Raji (cell line): ENCODE results near the gene AURKAIP1.

Source experiments
- POLR2A ChIP-seq: IDR thresholded peaks from 2 replicates; pipeline ENCODE4 v1.6.1; 2011; ENCODE audit warnings: low read depth, low read length, control low read depth; ENCODE audit not compliant: insufficient read depth

The AURKAIP1 gene

DNA sequence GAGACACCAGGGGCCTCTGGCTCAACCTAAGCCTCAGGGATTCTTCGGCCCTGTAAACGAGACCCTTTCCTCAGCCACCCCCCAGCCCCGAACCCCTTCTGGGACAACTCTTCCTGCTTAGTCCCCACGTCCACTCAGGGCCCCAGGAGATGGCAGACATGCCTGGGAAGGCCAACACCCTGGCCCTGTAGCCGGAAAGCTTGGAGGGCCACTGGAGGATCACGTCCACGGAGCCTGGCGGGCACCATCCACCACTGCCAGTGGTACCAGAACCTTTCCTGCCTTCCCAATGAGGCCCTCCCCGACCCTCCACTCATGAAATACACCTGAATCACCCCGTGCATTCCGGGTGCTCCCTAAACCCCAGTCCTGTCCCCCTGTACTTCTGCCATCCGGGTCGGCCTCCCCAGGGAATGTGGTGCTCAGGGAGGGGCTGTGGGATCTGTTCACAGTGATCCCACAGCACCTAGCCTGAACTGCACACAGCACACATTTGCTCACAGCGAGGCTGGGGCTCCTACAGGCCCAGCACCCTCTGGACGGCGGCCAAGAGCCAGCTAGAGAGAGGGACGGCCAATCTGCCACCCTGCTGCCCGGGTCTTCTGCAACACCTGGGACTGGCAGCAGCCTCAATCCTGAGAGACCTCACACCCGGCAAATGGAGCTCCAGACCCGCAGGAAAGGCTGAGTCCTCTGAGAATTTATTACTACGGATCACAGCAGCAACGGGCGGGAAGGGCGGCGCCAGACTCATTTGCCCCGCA is 1.8 kb downstream of the AURKAIP1 start:
- no peak for TF ChIP-seq POLR2A

DNA sequence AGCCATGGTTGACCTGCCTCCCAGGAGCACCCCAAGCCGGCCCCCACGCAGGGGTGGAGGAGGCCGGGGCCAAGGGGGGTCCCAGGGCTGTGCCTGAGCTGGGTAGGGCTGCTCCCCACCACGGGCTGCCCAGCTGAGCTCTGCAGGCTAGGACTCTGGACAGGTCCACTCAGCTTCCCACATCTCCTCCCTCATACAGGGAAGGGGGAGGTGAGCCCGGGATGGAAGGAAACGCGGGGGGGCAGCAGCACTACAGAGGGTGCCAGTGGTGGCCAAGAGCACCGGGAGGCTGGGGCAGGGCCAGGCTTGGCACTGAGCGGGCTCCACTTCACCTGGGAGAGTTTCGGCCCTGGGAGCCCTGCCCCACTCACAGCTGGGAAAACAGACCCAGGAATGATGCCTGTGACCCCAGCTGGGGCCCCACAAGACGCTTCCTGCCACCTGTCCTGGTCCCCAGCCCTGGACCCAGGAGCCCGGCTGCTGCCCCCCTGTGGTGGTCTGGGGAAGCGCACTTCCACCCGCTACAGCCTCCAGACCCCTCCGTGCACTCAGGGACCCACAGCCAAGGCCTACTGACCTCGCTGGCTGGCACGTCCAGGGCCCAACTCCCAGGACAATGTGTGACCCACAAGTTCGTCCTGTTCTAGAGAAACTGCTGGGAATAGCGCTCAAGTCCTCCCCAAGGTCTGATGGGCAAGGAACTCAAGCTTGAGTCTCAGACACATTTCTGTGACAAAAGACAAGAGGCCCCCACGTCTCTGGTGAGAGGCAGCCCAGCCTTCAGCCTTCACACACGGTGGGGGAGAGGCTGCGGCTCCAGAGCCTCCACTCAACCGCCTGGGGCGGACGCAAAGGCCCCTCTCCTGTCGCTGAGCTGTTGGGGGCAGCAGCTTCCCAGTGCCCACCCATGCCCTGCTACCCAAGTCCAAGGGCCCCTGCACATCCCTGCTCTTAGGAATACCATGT is 3.0 kb downstream of the AURKAIP1 start:
- TF ChIP-seq POLR2A: no peak

DNA sequence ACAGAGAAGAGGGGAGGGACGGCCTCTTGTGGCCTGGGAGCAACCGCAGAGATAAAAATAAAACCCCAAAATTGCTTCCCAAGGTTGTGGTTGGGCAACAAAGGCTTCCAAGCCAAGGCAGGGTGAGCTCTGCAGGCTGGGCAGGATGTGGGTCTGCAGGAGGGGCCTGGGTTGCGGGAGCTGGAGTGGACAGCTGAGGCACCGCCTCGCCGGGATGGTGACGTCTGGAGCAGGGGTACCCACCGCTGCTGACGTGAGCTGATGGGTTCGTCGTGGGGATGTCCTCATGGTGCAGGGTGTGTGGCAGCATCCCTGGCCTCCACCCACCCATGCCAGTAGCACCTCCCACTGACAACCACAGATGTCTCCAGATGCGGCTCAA is 3.7 kb downstream of the AURKAIP1 start:
- TF ChIP-seq POLR2A: no peak

DNA sequence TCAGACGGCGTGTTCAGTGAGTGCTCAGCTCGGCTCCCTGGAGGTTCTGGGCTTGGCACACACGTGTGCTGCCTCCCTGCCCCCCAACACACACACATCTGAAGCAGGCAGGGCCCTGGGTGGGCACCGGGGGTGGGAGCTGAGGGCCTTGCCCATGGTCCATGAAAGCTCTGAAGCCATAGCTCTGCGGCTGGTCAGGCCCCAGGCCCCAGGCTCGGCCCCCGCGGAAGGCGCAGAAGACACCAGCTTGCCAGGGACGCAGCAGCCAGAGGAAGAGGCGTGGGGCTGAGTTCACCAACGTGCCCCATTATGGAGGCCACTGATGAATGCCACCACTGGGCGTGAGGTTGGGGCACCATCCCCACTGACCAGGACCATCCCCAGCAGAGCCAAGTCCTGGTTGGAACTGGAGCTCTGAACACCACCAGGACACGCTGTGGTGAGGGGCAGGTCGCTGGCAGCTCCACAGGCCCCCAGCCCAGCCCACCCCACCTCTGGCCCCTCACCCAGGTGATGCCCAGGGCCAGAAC is 4.2 kb downstream of the AURKAIP1 start:
- no peak for TF ChIP-seq POLR2A

DNA sequence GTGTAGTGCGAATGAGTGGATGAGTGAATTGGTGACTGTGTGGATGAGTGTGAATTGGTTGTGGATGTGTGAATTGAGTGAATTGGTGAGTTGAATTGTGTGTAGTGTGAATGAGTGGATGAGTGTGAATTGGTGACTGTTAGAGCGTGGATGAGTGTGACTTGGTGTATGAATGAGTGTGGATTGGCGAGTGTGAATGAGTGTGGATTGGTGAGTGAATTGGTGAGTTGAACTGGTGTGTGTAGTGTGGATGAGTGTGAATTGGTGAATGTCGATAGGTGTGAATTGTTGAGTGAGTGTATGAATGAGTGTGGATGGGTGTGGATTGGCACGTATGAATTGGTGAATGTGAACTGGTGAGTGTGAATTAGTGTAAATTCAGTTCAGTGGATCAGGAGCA is 7.7 kb downstream of the AURKAIP1 start:
- TF ChIP-seq POLR2A: no peak

DNA sequence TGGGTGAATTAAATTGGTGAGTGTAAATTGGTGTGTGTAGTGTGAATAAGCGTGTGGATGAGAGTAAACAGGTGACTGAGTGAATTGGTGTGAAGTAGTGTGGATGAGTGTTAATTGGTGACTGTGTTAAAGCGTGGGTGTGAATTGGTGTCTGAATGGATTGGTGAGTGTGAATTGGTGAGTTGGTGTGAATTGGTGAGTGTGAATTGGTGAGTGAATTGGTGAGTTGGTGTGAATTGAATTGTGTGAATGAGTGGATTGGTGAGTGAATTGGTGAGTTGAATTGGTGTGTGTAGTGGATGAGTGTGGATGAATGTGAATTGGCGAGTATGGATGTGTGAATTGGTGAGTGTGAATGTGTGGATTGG is 8.3 kb downstream of the AURKAIP1 start:
- TF ChIP-seq POLR2A: no peak

DNA sequence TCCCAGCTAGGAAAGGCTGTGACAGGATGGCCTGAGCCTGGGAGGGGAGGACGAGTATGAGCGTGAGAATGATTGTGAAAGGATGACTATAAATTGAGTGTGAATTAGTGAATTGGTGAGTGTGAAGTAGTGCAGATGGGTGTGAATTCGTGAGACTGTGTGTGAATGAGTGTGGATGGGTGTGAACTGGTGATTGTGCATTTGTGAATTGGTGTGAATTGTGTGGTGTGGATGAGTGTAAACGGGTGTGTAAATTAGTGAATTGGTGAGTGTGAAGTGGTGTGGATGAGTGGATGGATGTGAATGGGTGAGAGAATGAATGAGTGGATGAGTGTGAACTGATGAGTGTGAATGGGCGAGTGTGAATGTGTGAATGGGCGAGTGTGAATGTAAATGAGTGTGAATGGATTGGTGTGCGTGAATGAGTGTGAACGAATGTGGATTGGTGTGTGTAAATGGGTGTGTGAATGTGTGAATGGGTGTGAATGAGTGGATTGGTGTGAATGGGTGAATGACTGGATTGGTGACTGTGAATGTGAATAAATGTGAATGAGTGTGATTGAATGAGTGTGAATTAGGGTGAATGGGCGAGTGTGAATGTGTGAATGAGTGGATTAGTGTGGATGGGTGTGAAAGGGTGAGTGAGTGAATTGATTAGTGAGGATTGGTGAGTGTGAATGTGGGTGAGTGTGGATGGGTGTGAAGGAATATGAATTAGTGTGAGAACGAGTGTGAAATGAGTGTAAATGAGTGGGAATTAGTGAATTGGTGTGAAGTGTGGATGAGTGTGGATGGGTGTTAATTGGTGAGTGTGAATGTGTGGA is 8.9 kb downstream of the AURKAIP1 start:
- TF ChIP-seq POLR2A: no peak

DNA sequence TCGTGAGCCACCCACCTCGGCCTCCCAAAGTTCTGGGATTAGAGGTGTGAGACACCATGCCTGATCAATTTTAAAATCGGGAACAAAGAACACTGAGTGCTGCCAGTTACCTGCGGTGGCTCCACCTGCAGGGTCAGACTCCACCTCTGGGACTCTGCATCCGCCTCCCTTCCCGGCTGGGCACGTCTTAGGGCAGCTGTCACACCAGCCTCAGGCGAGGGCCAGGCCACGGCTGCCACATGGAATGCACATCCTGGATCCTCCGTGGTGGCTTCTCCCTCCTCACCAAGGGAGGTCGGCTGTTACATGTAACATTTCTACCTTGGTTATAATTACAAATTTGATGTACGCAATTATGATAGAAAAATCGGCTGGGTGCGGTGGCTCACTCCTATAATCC is 10.7 kb downstream of the AURKAIP1 start:
- no peak for TF ChIP-seq POLR2A

DNA sequence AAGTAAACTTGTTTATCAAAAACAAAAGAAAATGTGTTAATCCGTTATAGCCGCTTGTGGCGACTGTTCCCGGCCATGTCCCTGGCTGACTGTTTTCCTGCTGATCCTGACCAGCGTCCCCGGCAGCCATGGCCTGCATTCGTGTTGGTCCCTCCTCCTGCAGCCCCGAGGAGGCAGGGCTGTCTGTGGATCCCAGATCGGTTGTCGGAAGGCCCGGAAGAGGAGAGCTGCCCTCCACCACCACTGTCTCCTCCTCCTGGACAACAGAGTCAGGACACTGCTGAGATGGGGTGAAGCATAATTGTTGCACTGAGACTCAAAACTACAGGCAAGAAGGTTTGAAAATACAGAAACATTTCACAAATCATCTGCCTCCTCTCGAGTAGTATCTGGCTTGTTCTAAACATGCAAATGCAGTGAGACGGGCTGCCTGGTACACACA is 13.0 kb downstream of the AURKAIP1 start:
- TF ChIP-seq POLR2A: no peak

DNA sequence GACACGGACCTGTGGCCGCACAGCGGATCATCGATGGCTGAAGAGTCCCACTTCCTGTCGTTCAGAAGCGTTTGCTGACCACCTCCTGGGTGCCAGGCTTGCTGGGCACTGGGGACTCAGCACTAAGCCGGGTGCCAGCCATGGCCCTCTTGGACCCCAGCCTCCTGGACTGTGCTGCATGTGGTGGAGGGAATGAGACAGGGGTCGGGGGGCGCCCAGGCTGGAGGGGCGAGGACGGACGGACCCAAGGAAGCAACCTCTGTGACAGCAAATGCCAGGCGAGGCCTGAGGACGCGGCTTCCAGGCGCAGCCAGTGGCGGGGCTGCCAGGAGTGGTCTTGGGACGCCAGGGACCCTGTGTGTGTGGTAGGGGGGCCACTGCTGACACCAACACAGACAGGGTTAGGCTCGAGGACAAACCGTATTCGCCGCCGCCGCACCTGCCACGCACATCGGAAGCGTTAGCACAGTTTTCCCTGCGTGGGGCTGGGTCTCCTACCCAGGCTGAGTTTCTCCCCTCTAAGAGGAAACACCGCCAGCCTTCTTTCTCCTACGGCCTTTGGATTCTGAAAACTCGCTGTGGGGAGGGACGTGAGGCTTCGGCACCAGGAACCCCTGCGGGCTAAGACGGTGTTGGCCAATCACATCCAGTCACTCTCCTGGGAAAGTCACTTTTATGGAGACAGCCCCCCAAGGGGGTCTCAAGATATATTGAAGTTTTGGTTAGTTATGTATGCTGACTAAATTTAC is 13.6 kb downstream of the AURKAIP1 start:
- no peak for TF ChIP-seq POLR2A

DNA sequence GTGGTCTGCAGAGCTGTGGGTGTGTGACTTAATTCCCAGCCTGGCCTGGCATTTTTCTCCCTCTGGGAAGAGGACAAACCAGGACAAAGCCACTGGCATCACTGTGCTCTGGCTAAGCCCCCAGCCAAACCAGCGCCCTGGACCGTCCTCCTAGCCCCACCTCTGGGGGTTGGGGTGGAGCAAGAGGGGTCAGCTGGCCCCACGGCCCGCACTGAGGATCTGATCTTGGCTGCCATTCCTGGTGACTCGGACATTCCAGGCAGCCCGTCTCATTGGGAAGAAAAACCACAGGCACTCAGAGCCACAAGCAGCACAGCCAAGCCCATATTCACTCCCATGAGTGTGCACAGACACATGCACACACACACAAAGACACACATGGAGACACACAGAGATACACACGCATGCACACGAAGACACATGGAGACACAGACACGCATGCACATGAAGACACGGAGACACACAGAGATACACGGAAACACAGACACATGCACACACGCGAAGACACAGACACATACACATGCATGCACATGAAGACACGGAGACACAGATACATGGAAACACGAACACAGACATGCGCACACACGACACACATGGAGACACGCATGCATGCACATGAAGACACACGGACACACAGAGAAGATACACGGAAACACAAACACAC is 14.4 kb downstream of the AURKAIP1 start:
- TF ChIP-seq POLR2A: peak; percentile 44; the same call in 1 of the 2 replicates

DNA sequence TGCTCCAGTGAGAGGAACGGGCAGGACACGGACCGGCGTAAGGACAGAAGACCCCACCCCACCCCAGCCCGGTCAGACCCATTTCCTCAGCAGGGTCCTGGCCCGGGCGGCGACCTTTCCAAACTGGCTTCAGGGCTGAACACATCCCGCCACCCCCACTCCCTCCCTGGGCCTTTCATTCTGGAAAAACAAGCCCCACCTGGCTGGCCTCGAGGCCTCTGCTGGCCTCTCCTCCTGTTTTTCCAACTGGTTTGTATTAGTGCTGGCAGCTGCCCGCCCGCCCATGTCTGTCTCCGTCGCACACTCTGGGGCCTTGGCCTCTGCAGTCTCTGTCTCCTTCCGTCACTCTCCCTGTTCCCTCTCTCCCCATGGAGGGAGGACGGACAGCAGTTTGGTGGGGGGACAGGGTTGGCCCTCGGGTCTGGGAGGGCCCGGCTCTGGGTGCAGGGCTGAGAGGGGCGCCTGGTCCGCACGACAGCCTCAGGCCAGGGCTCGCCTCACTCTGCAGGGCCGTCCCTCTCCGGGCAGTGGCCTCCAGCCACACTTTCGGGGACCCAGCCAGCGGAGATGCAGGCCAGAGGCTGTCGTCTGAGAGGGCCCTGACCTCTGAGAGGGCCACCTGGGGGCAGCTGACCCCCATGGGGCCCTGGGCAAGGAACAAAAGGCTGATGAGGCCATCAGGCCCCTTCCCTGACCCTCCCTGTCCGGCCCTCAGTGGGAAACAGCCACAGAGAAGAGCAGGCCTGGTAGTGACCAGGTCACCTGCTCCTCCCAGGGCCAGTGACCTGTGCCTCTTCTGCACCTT is 15.1 kb downstream of the AURKAIP1 start:
- TF ChIP-seq POLR2A: no peak

DNA sequence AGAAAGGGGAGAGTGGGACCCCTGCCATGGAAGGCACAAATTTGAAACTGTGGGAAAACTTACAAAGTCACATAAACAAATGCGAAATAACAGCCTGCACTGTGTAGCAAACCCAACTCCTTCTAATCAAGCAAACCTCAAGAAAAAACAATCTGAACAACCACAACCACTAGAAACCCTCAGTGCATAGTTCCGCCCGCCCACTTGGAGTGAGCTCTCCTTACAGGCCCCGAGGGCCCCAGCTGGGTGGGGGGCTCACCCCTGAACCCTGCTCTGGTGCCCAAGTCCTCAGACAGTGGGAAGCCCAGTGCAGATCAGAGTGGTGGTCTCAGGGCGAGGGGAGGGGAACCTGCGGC is 15.7 kb downstream of the AURKAIP1 start:
- no peak for TF ChIP-seq POLR2A
